ENCODE results near the gene HOXA13. TPM values are rescaled to one million over a fixed set of nuclear protein-coding genes. Genes with fewer than 3 reads are reported as not detected.
A peak's percentile ranks its signal among the peaks of the same experiment; 100 is the strongest.

The HOXA13 gene
- total RNA-seq, 3 donors from 2014 or later, result 0.16 to 0.33 TPM; not detected in 1

GRCh38 chr7:27247000-27247399, 47.1 kb upstream of the HOXA13 start:
- DNase-seq (ENCODE audit: low spot score in 2 of 2), result no peak
- TF ChIP-seq POLR2A (IDR thresholded peaks at IDR 0.05) (no peak), POLR2AphosphoS5 (IDR thresholded peaks at IDR 0.05) (no peak)
- TF ChIP-seq, protein P1, sequence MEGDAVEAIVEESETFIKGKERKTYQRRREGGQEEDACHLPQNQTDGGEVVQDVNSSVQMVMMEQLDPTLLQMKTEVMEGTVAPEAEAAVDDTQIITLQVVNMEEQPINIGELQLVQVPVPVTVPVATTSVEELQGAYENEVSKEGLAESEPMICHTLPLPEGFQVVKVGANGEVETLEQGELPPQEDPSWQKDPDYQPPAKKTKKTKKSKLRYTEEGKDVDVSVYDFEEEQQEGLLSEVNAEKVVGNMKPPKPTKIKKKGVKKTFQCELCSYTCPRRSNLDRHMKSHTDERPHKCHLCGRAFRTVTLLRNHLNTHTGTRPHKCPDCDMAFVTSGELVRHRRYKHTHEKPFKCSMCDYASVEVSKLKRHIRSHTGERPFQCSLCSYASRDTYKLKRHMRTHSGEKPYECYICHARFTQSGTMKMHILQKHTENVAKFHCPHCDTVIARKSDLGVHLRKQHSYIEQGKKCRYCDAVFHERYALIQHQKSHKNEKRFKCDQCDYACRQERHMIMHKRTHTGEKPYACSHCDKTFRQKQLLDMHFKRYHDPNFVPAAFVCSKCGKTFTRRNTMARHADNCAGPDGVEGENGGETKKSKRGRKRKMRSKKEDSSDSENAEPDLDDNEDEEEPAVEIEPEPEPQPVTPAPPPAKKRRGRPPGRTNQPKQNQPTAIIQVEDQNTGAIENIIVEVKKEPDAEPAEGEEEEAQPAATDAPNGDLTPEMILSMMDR (IDR thresholded peaks at IDR 0.05), result no peak
- no peak overlapping the region for H3K27ac ChIP-seq
- intact Hi-C loops (cut with DNase I; ENCODE audit: low total_unique reads), result no loop called here
- H3K4me3 ChIP-seq, result no peak overlapping the region
- peaks cover 21 to 100% of the 10 kb centered on the region in 2 donors for H3K27me3 ChIP-seq
- H3K4me1 ChIP-seq, result peaks cover 8 to 20% of the 10 kb centered on the region in 2 donors
- H3K36me3 ChIP-seq, result no peaks in the 10 kb centered on the region
- H3K9me3 ChIP-seq, result no peaks in the 10 kb centered on the region

DNA sequence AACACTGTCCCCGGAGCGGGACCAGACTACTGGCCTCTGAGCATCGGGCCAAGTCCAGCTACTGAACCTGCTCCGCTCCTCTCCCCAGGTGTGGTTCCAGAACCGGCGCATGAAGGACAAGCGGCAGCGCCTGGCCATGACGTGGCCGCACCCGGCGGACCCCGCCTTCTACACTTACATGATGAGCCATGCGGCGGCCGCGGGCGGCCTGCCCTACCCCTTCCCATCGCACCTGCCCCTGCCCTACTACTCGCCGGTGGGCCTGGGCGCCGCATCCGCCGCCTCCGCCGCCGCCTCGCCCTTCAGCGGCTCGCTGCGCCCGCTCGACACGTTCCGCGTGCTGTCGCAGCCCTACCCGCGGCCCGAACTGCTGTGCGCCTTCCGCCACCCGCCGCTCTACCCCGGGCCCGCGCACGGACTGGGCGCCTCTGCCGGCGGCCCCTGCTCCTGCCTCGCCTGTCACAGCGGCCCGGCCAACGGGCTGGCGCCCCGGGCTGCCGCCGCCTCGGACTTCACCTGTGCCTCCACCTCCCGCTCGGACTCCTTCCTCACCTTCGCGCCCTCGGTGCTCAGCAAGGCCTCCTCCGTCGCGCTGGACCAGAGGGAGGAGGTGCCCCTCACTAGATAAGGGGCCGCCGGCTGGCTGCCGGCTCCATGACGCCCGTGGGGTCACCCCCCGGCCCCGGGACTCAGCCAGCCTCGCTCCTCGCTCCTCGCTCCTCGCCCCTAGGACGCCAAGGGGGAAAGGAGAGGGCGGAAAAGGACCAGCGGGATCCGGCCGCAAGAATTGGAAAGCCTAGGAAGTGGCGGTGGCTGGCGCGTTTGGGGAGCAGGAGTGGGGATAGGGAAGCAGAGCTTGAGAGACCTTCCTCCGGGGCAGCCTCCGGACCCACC, 46.2 kb upstream of the HOXA13 start:
- no peak for DNase-seq (ENCODE audit: low spot score in 2 of 2)
- intact Hi-C loops (cut with DNase I; ENCODE audit: low total_unique reads), result no loop called here
- Histone ChIP-seq H3K4me1 (peaks cover 8 to 20% of the 10 kb centered on the region in 2 donors), H3K4me3 (peak overlapping the region in 2 of 3 donors; percentile 35 to 66), H3K36me3 (no peaks in the 10 kb centered on the region), H3K9me3 (no peaks in the 10 kb centered on the region), H3K27me3 (peaks cover 21 to 100% of the 10 kb centered on the region in 2 donors), H3K27ac (no peak overlapping the region)
- TF ChIP-seq, protein P1 (IDR thresholded peaks at IDR 0.05), result no peak
- TF ChIP-seq POLR2AphosphoS5 (IDR thresholded peaks at IDR 0.05), result no peak

DNA sequence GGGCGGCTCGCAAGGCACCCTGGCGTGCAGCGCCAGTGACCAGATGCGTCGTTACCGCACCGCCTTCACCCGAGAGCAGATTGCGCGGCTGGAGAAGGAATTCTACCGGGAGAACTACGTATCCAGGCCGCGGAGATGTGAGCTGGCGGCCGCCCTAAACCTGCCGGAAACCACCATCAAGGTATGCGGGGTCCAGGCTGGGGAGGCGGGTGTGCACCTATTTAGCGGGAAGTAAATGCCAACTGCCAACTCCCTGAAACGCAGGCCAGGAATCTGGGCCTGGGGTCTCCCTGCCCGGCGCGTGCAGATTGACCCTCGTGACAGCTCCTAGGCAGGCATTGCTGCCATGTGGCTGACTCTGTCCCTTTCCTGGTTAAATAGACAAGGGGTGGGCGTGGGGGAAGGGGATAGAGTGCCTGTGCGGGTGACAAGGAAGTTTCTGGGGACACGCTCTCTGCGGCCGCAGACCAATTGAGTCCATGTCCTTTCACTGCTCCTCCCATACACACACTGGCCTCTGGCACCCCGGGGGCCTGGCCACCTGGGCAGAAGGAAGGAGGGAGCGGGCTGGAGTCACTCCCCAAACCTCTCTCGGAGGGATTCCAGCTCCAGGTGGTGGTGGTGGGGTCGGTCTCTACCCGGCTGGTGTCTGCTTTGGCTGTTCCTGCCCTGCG, 45.4 kb upstream of the HOXA13 start:
- Histone ChIP-seq H3K27ac (no peak overlapping the region), H3K4me3 (peak overlapping the region in 2 of 3 donors; percentile 35 to 66), H3K36me3 (no peaks in the 10 kb centered on the region), H3K4me1 (peaks cover 8 to 20% of the 10 kb centered on the region in 2 donors), H3K9me3 (no peaks in the 10 kb centered on the region), H3K27me3 (peaks cover 21 to 100% of the 10 kb centered on the region in 2 donors)
- TF ChIP-seq, protein P1 (IDR thresholded peaks at IDR 0.05), result no peak
- no peak for TF ChIP-seq POLR2AphosphoS5 (IDR thresholded peaks at IDR 0.05)
- TF ChIP-seq POLR2A (IDR thresholded peaks at IDR 0.05), result no peak
- no peak for DNase-seq (ENCODE audit: low spot score in 2 of 2)
- intact Hi-C loops (cut with DNase I; ENCODE audit: low total_unique reads), result no loop called here

- no peak for DNase-seq (ENCODE audit: low spot score in 2 of 2)
- H3K27ac ChIP-seq, result no peak overlapping the region
- peaks cover 8 to 20% of the 10 kb centered on the region in 2 donors for H3K4me1 ChIP-seq
- peak overlapping the region in 1 of 3 donors; percentile 66 for H3K4me3 ChIP-seq
- H3K9me3 ChIP-seq, result no peaks in the 10 kb centered on the region
- TF ChIP-seq POLR2A (IDR thresholded peaks at IDR 0.05) (no peak), POLR2AphosphoS5 (IDR thresholded peaks at IDR 0.05) (no peak)
- TF ChIP-seq, protein P1 (IDR thresholded peaks at IDR 0.05), result no peak
- H3K36me3 ChIP-seq, result no peaks in the 10 kb centered on the region
- intact Hi-C loops (cut with DNase I; ENCODE audit: low total_unique reads), result no loop called here
- peaks cover 21 to 100% of the 10 kb centered on the region in 2 donors for H3K27me3 ChIP-seq
Measured at GRCh38 chr7:27244488-27245123, 44.7 kb upstream of the HOXA13 start.

Data from breast epithelium (tissue), 4 donors.